ENCODE data around the gene TRIM73. TPM values are rescaled to one million over a fixed set of nuclear protein-coding genes. Genes with fewer than 3 reads are reported as not detected.
A peak's percentile ranks its signal among the peaks of the same experiment; 100 is the strongest.
"Not testable (repeated sequence)": the region's sequence is repeated elsewhere in the genome, so short reads cannot be mapped to it uniquely, and the experiment has no call there.

The TRIM73 gene
- total and polyA plus RNA-seq, 2 donors (not counting 3 experiments of a cell fraction or from before 2014, with no cell fraction given), result 1.6 to 2.0 TPM

GRCh38 chr7:75366643-75367042, 28.8 kb upstream of the TRIM73 start:
- H3K79me2 ChIP-seq (ENCODE audit: control insufficient read depth, insufficient read depth, low read length); H4K20me1 ChIP-seq (replicated peaks; ENCODE audit: control insufficient read depth, extremely low read depth, insufficient read depth, low read length); H3K4me1 ChIP-seq (ENCODE audit: control insufficient read depth, extremely low read depth, insufficient read depth, low read length); H3K9me1 ChIP-seq (replicated peaks; ENCODE audit: control insufficient read depth, extremely low read depth, insufficient read depth, low read length); H3K9ac ChIP-seq (replicated peaks; ENCODE audit: extremely low read depth, insufficient read depth, low read length); BruUV-seq (replicated peaks); dilution Hi-C loops (cut with MboI; ENCODE audit: extremely low pct_ligation_motif_present, low sequenced_read_pairs); CTCF ChIA-PET; H3K9me3 ChIP-seq (replicated peaks; ENCODE audit: control insufficient read depth, insufficient read depth, low read length); POLR2A ChIA-PET; FAIRE-seq; H3K4me3 ChIP-seq (replicated peaks in 1 of 3; ENCODE audit: insufficient read depth in 1 of 3, low read depth in 1 of 3, low read length in 3 of 3); H2AFZ ChIP-seq (ENCODE audit: low read depth, low read length); DNase-seq (ENCODE audit: low read depth, low spot score); H3K27me3 ChIP-seq (ENCODE audit: control insufficient read depth in 2 of 2, insufficient read depth in 2 of 2, low read length in 2 of 2); H3K27ac ChIP-seq (ENCODE audit: insufficient read depth, low read depth, low read length); H3K36me3 ChIP-seq (ENCODE audit: control insufficient read depth in 2 of 2, extremely low read depth in 1 of 2, insufficient read depth in 2 of 2, low read length in 2 of 2); intact Hi-C loops (cut with micrococcal nuclease); H3K4me2 ChIP-seq (ENCODE audit: insufficient read depth, low read length): not testable (repeated sequence)

GRCh38 chr7:75367313-75367712, 28.1 kb upstream of the TRIM73 start:
- intact Hi-C loops (cut with micrococcal nuclease); dilution Hi-C loops (cut with MboI; ENCODE audit: extremely low pct_ligation_motif_present, low sequenced_read_pairs); H3K36me3 ChIP-seq (ENCODE audit: control insufficient read depth in 2 of 2, extremely low read depth in 1 of 2, insufficient read depth in 2 of 2, low read length in 2 of 2); H3K27me3 ChIP-seq (ENCODE audit: control insufficient read depth in 2 of 2, insufficient read depth in 2 of 2, low read length in 2 of 2); H3K79me2 ChIP-seq (ENCODE audit: control insufficient read depth, insufficient read depth, low read length); CTCF ChIA-PET; H3K4me3 ChIP-seq (replicated peaks in 1 of 3; ENCODE audit: insufficient read depth in 1 of 3, low read depth in 1 of 3, low read length in 3 of 3); H3K9ac ChIP-seq (replicated peaks; ENCODE audit: extremely low read depth, insufficient read depth, low read length); H4K20me1 ChIP-seq (replicated peaks; ENCODE audit: control insufficient read depth, extremely low read depth, insufficient read depth, low read length); H3K4me2 ChIP-seq (ENCODE audit: insufficient read depth, low read length); H3K9me3 ChIP-seq (replicated peaks; ENCODE audit: control insufficient read depth, insufficient read depth, low read length); DNase-seq (ENCODE audit: low read depth, low spot score); H3K9me1 ChIP-seq (replicated peaks; ENCODE audit: control insufficient read depth, extremely low read depth, insufficient read depth, low read length); H2AFZ ChIP-seq (ENCODE audit: low read depth, low read length); FAIRE-seq; BruUV-seq (replicated peaks); H3K4me1 ChIP-seq (ENCODE audit: control insufficient read depth, extremely low read depth, insufficient read depth, low read length); POLR2A ChIA-PET; H3K27ac ChIP-seq (ENCODE audit: insufficient read depth, low read depth, low read length): not testable (repeated sequence)

- intact Hi-C loops (cut with micrococcal nuclease); BruUV-seq (replicated peaks); FAIRE-seq; H3K4me3 ChIP-seq (replicated peaks in 1 of 3; ENCODE audit: insufficient read depth in 1 of 3, low read depth in 1 of 3, low read length in 3 of 3); POLR2A ChIA-PET; H3K36me3 ChIP-seq (ENCODE audit: control insufficient read depth in 2 of 2, extremely low read depth in 1 of 2, insufficient read depth in 2 of 2, low read length in 2 of 2); H3K79me2 ChIP-seq (ENCODE audit: control insufficient read depth, insufficient read depth, low read length); H4K20me1 ChIP-seq (replicated peaks; ENCODE audit: control insufficient read depth, extremely low read depth, insufficient read depth, low read length); DNase-seq (ENCODE audit: low read depth, low spot score); H2AFZ ChIP-seq (ENCODE audit: low read depth, low read length); dilution Hi-C loops (cut with MboI; ENCODE audit: extremely low pct_ligation_motif_present, low sequenced_read_pairs); CTCF ChIA-PET; H3K27ac ChIP-seq (ENCODE audit: insufficient read depth, low read depth, low read length); H3K9me3 ChIP-seq (replicated peaks; ENCODE audit: control insufficient read depth, insufficient read depth, low read length); H3K9me1 ChIP-seq (replicated peaks; ENCODE audit: control insufficient read depth, extremely low read depth, insufficient read depth, low read length); H3K27me3 ChIP-seq (ENCODE audit: control insufficient read depth in 2 of 2, insufficient read depth in 2 of 2, low read length in 2 of 2); H3K4me1 ChIP-seq (ENCODE audit: control insufficient read depth, extremely low read depth, insufficient read depth, low read length); H3K9ac ChIP-seq (replicated peaks; ENCODE audit: extremely low read depth, insufficient read depth, low read length); H3K4me2 ChIP-seq (ENCODE audit: insufficient read depth, low read length): not testable (repeated sequence)
Observed at GRCh38 chr7:75374144-75374518, 21.3 kb upstream of the TRIM73 start.

GRCh38 chr7:75374519-75375317, 20.7 kb upstream of the TRIM73 start:
- H3K9ac ChIP-seq (replicated peaks; ENCODE audit: extremely low read depth, insufficient read depth, low read length); H3K4me2 ChIP-seq (ENCODE audit: insufficient read depth, low read length); CTCF ChIA-PET; H3K79me2 ChIP-seq (ENCODE audit: control insufficient read depth, insufficient read depth, low read length); H2AFZ ChIP-seq (ENCODE audit: low read depth, low read length); H3K9me3 ChIP-seq (replicated peaks; ENCODE audit: control insufficient read depth, insufficient read depth, low read length); H3K27me3 ChIP-seq (ENCODE audit: control insufficient read depth in 2 of 2, insufficient read depth in 2 of 2, low read length in 2 of 2); H3K27ac ChIP-seq (ENCODE audit: insufficient read depth, low read depth, low read length); POLR2A ChIA-PET; H3K36me3 ChIP-seq (ENCODE audit: control insufficient read depth in 2 of 2, extremely low read depth in 1 of 2, insufficient read depth in 2 of 2, low read length in 2 of 2); H3K9me1 ChIP-seq (replicated peaks; ENCODE audit: control insufficient read depth, extremely low read depth, insufficient read depth, low read length); BruUV-seq (replicated peaks); intact Hi-C loops (cut with micrococcal nuclease); H3K4me3 ChIP-seq (replicated peaks in 1 of 3; ENCODE audit: insufficient read depth in 1 of 3, low read depth in 1 of 3, low read length in 3 of 3); H3K4me1 ChIP-seq (ENCODE audit: control insufficient read depth, extremely low read depth, insufficient read depth, low read length); dilution Hi-C loops (cut with MboI; ENCODE audit: extremely low pct_ligation_motif_present, low sequenced_read_pairs); H4K20me1 ChIP-seq (replicated peaks; ENCODE audit: control insufficient read depth, extremely low read depth, insufficient read depth, low read length); DNase-seq (ENCODE audit: low read depth, low spot score): not testable (repeated sequence)
- peak; percentile 31 for FAIRE-seq
